HG03196 (cell line): Measurements from ENCODE around the gene DEDD.

Source experiments
- ATAC-seq: cut with Tn5 transposase; IDR thresholded peaks from one replicate; pipeline ENCODE4 v1.9.1; 2021; ENCODE audit not compliant: unreplicated experiment

The DEDD gene, protein sequence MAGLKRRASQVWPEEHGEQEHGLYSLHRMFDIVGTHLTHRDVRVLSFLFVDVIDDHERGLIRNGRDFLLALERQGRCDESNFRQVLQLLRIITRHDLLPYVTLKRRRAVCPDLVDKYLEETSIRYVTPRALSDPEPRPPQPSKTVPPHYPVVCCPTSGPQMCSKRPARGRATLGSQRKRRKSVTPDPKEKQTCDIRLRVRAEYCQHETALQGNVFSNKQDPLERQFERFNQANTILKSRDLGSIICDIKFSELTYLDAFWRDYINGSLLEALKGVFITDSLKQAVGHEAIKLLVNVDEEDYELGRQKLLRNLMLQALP

DNA sequence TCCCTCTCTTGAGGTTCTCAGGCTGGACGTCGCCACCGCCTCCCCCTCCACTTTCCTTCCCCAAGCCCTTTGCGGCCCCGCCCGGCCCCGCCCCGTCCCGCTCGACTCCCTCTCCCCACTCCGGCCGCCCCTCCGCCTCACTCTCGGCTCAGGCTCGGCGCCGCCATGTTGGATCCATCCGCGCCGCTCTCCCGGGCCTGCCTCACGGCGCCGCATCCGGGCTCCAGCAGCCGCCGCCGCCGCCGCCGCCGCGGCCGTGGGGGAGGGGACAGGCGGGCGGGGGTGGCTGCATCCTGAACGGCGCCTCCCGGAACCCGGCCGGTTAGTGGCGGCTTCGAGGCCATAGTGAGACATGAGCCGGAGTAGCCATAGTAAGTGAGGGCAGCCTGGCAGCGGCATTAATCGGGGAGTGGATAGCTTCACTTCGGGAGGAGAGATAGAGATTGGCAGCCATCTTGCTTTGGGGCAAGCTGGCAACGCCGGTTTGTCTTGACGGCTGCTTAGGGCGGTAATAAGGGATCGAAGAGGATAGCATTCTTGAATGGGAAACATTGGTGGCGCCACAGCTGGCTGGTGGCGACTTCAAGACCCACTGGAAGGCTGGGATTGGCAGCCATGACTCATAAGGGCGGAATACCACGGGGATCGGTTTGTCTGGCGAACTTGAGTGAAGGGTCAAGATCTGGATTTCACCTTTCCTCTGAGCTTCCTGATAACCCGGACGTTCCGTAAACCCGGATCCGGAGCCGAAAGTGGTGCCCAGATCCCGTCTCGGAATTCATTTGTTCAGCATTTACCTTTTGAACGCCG is at the start of gene DEDD:
Gene DEDD, minus strand, starts transcription at position 258 of the 810 bp plus-strand sequence. CDS start 8,205 bp downstream, outside the sequence.
- peak; percentile 89 for ATAC-seq

DNA sequence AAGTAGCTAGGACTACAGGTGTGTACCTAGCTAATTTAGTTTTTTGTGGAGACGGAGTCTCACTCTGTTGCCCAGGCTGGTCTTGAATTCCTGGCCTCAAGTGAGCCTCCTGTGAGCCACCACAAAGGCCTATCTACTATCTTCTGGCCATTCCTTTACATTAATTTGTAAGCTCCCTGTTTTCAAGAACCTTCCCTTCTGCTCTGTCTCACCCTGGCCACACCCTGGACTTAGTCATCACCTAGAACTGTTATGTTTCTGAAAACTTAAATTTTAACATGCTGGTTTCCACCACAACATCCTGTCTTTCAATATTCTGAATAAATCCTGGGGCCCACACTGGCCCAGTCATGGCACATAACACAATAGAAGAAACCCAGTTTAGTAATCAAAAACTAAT is 49.7 kb upstream of the DEDD start:
- ATAC-seq = no peak

DNA sequence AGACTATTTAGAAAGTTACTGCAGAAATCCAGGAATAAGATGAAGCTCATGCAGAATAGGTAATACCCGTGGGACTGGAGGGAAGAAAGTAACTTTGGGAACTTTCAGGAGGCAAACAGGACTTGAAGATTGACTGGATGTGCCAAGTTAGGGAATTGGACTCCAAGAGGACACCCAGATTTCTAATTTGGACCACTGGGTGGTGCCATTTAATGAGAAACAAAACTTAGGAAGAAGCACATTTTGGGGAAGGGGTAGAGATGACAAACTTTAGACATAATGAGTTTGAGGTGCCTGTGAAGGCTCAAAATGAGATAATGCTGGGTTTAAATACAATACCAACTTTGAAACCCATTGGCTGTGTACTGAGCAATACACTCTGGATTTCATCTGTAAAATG is 48.2 kb upstream of the DEDD start:
- no peak for ATAC-seq

DNA sequence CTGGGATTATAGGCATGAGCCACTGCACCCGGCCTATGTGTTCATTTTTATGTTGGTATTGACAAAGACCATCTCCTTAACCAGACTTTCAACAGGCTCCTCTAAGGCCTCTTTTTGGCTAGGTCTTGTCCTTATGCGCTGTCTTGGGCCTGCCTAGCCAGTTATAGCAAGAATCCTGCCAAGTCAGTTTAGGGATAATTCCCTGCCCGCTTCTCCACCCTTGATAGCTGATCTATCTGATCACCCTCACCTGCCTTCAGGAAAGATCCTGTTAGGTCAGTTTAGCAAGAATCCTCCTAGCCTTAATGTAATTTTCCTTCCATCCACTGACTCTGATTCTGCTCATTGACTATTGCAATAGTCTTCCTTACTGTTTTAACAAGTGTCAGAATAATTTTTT is 47.2 kb upstream of the DEDD start:
- ATAC-seq = no peak

DNA sequence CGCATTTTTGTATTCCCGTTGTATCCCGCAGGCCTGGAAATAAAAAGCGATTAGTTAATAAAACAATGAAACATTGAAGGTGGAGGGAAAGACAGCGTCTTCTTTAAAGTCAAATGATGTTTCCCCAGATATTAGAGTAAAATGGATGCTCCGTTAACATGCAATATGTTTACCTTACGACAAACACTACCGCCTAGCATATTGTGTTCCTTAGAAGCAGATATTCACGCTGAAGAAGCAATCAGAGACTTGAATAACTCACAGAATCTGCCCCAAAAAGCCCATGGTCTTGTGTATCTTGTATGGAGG is 45.4 kb upstream of the DEDD start:
- no peak for ATAC-seq

DNA sequence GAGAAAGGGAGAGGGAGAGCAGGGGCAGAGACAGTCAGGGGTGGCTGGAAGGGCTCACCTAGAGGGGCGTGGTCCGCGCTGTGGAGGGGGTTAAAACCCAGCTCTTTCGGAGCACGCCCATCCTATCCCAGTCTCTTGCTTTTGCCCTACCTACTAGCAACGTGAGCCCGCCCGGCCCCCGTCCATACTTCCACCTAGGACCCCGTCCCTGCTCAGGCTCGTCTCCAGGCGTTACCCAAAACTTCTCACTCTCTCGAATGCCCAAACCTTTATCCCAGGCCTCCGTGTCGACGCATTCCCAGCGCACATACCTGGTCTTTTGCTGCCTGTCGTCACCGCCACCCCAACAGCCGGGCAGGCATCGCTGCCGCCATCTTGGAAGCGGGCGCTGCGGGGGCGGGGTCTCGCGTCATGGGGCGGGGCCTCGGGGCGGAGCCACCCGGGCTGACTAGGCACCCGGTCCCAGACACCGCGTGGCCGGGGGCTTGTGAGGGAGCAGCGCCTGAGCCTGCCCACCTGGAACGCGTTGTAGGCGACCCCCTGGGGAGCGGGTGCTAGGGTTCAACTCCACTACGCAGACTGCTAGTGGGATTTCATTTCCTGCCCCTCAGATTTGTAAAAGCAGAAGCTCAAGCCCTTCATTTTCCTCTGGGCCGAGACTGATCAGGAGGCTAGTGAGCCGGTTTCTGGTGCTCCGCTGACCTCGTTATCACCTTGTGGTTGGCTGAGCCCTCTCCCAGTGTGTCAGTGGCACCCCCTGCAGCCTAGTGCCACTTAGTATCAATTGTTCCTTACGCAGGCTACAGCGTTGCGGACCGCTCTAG is 44.9 kb upstream of the DEDD start, which contains the start of gene B4GALT3:
Gene B4GALT3, minus strand, starts transcription at position 396 of the 824 bp plus-strand sequence. CDS start 1,447 bp downstream, outside the sequence.
- peak; percentile 62 for ATAC-seq

DNA sequence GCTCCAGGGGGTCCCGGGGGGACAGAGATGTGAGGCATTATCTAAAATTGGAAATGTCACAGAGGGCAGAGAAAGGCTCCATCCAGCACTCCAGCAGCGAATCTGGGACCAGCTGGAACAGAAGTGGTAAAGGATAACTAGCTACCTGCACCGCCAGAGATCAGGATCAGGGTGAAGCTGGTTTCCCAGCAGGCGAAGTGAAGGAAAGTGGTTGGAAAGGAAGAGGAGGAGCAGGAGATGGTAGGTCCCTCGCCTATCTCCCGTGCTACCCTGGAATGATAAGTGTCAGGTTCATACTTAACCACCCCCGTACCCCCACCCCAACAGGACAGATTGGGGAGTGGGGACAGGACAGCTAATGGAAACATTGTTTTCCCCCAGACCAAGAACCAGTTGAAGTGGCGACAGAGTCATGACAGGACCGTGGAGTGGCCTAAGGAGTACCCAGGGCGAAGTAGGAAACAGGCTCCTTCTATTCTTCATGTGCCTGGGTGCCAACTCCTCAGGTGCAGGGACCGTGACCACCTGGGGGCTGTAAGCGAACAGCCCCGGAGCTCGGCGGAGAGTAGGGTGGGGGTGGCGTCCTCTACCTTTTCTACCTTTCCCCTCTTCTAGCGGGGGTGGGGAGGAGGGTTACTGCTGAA is 44.1 kb upstream of the DEDD start:
- ATAC-seq = no peak

DNA sequence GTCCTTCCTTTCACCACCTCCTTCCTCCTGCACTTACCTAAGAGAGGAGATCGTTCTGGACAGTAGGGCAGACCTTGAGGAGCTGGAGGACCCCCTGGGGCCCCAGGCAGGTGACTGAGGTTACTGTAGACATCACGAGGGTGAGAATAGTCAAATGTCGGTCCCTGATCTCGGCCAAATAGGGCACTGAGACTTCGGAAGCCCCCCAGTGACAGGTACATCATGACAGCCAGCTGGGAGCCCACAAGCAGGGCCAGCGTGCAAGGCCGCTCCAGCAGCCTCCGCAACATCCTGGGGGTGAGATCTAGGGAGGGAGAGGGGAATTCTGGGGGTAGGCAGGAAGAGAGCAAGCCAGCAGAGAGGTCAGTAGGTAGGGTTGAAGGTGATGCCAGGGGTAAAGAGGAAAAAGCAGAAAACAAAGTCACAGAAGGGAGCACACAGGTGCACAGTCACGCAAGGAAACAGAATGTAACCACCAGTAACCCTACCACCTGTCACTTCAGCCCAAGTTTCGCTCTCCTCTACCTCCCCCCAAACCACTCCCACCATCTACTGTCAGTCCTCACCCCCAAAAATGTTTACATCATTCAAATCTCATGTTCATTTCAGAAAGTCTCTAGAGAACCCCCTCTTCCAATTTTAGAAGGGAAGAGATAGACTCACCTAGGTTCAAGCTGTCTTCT is 43.4 kb upstream of the DEDD start:
- ATAC-seq = no peak

DNA sequence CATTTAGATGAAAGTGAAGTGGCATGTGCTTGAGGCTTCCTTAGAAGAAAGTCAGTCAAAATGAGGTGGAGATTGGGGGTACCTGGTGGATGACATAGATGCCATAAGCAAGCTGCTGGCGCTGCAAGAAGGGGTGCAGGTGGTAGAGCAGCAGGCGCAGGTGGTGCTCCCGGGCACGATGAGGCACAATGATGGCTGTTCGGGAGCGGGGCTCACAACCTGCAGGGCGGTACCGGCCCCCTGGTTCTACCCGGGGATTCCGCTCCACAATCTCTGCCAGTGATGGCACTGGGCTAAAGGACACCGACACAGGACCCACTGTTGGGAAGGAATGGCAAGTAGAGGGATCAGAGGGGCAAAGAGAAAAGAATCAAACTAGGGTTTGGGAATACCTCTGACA is 42.4 kb upstream of the DEDD start:
- ATAC-seq = no peak

DNA sequence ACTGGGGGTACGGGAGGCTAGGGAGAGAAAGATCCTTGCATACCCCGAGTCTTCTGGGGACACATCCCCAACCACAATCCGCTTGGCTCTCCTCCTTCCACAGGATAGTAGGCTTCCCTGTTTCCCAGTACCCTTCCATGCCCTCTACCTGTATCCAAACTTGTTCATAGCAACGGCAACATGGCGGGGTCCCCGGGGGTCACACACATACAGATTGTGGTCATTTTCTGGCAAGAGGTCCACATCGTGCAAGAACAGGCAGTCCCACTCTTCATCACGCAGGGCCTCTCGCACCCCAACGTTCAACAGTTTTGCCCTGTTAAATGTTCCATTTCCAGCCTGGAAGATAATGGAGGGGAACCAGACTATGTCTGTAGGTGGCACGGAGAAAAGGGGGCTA is 41.2 kb upstream of the DEDD start:
- ATAC-seq = no peak

DNA sequence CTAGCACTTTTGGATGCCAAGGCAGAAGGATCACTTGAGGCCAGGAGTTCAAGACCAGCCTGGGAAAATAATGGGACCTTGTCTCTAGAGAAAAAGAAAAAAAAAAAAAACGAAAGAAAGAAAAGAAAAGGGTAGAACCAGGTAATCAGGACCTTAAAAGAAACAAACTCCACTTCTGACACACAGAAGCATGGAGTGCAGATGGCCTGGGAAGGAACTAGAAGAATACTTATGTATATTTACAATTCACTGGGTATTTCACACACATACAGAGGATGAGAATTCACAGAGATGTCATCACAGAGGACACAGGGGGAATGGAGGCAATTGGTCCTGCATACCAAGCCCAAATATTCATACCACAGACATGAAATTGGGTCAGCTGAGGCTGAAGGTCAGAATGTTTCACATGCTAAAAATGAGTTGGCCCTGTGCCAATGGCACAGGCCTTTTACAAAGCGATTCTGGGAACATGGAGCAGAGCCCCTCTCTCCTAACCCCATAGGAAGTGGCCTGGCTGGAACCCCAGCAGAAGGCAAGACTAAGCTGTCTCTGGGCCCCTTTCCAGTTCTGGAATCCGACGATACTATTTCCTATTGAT is 40.4 kb upstream of the DEDD start:
- no peak for ATAC-seq

DNA sequence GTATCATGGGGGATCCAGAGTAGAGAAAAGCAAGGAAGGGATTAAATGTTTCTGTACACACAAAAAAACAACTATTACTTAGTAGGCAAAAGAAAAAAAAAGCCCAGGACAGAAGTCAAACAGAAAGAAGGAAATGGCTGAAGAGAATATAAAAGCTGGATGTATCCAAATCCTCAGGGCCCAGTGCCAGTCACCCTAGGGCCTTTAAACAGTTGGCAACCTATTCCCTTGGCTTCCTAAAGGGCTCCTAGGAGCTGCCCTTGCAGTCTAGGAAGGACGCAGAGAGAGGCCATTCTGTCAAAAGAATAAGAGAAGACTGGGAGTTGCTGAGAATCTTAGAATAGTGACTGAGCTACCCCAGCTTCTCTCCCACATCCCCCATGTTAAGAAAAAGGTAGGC is 39.9 kb upstream of the DEDD start:
- no peak for ATAC-seq

DNA sequence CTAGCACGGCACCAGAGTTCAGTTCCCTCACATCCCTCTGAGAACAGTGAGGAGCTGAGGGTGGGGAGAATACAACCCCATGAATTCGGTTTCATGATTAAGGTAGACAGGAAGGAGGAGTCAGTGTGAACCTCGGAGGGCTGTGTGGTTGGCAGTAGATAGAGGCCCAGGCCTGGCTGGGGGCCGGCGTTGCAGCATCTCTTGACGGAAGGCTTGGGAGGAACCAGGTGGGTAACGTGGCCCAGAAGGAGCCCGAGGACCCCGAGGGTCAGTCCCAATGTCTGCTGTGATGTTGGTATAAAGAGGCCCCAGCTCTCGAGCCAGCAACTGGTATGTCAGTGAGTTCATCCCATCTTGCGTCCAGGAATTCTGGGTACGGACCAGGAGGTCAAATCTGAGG is 39.2 kb upstream of the DEDD start:
- ATAC-seq = no peak

DNA sequence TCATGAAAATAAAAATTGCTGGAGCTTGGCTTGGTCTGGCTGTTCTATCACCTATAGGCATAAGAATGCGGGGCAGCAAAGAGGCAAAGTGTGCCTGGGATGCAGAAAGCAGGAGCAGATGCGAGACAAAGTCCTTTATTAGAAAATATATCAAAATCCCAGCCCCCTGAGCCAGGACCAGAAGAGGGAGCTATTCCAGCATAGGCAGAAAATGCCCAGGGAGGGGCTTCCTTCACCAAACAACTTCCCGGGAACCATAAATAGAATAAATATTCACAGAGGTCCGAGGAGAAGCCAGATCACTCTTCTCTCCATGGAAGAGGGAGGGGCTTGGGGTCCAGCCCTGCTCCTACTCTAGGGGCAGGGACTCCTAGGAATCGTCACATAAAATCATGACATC is 38.7 kb upstream of the DEDD start:
- no peak for ATAC-seq

DNA sequence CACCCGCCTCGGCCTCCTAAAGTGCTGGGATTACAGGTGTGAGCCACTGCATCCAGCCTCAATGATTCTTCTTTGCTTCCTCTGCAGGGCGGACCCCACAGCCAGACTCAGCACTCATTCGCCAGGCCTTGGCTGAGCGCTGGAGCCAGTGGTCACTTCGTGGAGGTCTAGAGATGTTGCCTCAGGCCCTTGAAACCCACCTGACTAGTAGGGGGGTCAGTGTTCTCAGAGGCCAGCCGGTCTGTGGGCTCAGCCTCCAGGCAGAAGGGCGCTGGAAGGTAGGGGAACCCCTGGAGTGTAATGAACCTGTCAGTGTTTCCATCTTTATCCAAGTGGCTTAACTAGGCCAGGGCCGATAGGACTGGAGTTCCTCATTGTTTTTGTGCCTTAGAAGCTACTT is 36.4 kb upstream of the DEDD start:
- no peak for ATAC-seq

DNA sequence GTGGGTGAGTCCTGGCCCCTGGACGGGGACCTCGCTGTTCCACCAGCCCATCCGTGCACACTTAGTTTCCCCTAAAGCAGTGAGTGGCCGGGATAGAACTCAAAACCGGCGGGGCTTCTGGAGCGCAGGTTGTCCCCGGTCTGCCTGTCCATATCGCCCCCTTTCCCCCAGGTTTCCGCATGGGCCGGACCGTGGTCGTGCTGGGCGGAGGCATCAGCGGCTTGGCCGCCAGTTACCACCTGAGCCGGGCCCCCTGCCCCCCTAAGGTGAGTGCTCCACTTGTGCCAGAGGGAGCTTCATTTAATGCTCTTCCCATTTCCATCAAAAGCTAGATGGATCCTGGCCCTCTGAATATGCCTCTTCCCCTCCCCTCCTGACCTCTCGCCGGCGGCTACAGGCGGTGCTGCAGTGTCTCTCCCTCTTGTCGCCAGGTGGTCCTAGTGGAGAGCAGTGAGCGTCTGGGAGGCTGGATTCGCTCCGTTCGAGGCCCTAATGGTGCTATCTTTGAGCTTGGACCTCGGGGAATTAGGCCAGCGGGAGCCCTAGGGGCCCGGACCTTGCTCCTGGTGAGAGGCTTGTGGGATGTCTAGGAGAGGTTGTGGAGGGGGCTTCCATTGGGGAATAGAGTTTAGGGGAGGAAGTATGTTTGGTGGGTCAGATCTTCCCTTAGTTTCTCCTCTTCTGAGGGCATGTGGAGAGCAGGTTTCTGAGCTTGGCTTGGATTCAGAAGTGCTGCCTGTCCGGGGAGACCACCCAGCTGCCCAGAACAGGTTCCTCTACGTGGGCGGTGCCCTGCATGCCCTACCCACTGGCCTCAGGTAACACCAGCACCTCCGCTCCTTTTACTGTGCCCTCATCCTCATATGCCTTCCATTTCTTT is 34.4 kb upstream of the DEDD start:
- peak; percentile 4 for ATAC-seq

DNA sequence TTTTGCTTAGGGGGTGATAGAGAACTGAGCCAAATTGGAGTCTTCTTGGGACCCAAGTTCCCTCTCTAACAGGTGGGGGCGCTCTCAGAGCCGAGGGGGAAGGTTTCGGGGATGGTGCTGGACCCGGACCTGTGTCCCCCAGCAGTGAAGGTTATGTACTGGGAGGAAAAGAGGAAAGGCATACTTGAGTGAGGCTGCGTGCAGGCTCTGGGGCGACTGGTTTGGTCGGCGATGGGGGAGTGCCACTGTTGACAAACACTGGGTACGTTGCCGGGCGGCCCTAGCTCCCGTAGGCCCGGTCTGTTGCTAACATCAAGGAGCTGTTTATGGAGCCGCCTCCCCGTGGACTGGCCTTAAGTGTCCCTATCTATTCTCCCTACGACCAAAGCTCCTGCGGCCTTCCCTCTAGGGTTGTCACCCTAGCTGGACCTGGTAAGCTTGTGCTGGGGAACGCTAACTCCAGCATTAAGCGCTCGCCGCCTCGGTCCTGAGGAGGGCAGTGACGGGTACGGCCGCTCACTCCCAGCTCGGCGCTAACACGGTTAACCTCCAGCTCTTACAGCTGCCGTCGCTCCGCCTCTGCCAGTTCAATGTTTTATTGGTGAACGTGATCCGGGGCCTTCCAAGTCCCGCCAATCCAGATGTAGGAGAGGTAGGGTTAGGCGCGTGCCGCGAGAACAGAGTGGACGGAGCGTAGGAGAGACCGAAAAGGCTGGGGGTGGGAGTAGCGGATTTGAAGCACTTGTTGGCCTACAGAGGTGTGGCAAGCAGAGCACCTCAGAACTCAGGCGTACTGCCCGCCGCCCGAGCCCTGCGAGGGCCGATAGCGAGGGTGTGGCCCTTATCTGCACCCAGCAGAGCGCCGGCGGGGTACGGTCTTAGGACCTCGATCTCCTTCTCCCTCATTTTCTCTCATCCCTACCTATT is 33.5 kb upstream of the DEDD start, which contains the start of gene PPOX:
Gene PPOX, plus strand, starts transcription at position 685 of the 927 bp plus-strand sequence. CDS start 422 bp downstream, outside the sequence.
- ATAC-seq = peak; percentile 86
